ENCODE measurements around the gene ASGR2. TPM values are rescaled to one million over a fixed set of nuclear protein-coding genes. Genes with fewer than 3 reads are reported as not detected.

ASGR2 gene
- total and polyA plus RNA-seq, 2 of the 13 experiments (the other 11 are each of a cell fraction or from before 2014, with no cell fraction given): 320 to 754 TPM

DNA sequence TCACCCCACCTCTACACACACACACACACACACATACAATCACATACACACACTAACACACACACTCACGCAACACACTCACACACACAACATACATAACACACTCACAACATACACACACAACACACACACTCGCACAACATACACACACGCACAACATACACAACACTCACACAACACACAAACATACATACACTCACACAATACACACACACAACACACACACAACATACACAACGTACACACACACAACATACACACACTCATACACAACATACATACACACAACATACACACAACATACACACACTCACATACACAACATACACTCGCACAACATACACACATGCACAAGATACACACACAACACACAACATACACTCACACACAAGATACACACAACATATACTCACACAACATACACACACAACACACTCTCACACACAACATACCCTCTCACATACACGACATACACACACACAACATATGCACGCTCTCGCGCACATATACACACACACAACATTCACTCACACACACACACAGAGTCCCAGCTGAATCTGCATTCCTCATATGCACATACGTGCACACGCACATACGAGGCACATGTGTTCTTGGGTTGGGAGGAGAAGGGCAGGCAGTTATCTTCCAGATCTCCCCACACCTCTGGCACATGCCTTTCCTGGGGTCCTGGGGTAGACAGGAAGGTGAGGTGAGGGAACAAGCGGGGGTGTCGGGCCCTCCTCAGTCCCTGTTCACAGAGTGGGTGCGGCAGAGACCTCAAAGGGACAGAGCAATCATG is 1.1 kb downstream of the ASGR2 start:
- Histone ChIP-seq H3K4me1 (ENCODE audit: insufficient read depth, low read length) (peaks cover 86% of the 10 kb centered on the region), H3K9ac (ENCODE audit: insufficient read depth, low read depth, low read length) (peak overlapping the region; percentile 97), H3K27ac (ENCODE audit: extremely low read length, insufficient read depth, low read length) (peak overlapping the region; percentile 98), H3K79me2 (ENCODE audit: insufficient read depth, low read length) (peaks cover 64% of the 10 kb centered on the region), H3K9me3 (ENCODE audit: low read length) (no peaks in the 10 kb centered on the region), H3K36me3 (replicated peaks in 1 of 2; ENCODE audit: control insufficient read depth in 1 of 2, insufficient read depth in 2 of 2, low read length in 2 of 2) (peaks cover 1 to 19% of the 10 kb centered on the region in 2 experiments; a peak in 3 of 5 replicates), H2AFZ (ENCODE audit: low read length) (no peak overlapping the region), H4K20me1 (ENCODE audit: insufficient read depth, low read length) (peaks cover 14% of the 10 kb centered on the region), H3K4me3 (replicated peaks in 1 of 3; ENCODE audit: insufficient read depth in 1 of 3, low read depth in 2 of 3, low read length in 3 of 3) (peak overlapping the region; percentile 86 to 99 (median 88)), H3K4me2 (ENCODE audit: low read depth, low read length) (peak overlapping the region; percentile 100), H3K27me3 (ENCODE audit: control insufficient read depth in 1 of 2, insufficient read depth in 2 of 2, low read length in 2 of 2) (peaks cover 0 to 5% of the 10 kb centered on the region in 2 experiments; a peak in 1 of 5 replicates)
- ChIA-PET POLR2A (interaction anchor here (0.7 to 5.2 kb wide), 29 partner anchors 9 to 290 kb away, joined by 3 to 77 read pairs (median 8); partner anchors contain the start of genes ACADVL, ASGR1, DLG4 and GABARAP), CTCF (ENCODE audit: low intra/inter-chr PET ratio, low total read pairs) (no interaction called here)
- in situ Hi-C loops (cut with HindIII; ENCODE audit: extremely low pct_ligation_motif_present, low pct_unique_long_range_greater_than_20kb): no loop called here
- peak; percentile 15 for DNase-seq (ENCODE audit: low spot score)
- peak; percentile 87 for FAIRE-seq
- intact Hi-C loops (cut with micrococcal nuclease; ENCODE audit: unreplicated experiment): loop anchor here (2.0 kb wide), 1 partner anchor 19 kb away; no protein-coding TSS in a partner anchor
- no TSS peak for BruUV-seq (replicated peaks)
- peak; percentile 4 for ATAC-seq
- WGBS (ENCODE audit: low lambda C conversion rate): 17% methylated on average over 15 of the region's 15 CpGs
- peak; percentile 57; the same call in 1 of the 2 replicates for TF ChIP-seq ATF7 (IDR thresholded peaks at IDR 0.05)
- no peak for TF ChIP-seq ATF7 (CRISPR knock-in tag; IDR thresholded peaks at IDR 0.05)
- no peak for TF ChIP-seq REXO4 (CRISPR knock-in tag; IDR thresholded peaks at IDR 0.05; ENCODE audit: borderline replicate concordance)
- TF ChIP-seq SSRP1 (CRISPR knock-in tag; IDR thresholded peaks at IDR 0.05): peak; percentile 93
- TF ChIP-seq, protein P1, sequence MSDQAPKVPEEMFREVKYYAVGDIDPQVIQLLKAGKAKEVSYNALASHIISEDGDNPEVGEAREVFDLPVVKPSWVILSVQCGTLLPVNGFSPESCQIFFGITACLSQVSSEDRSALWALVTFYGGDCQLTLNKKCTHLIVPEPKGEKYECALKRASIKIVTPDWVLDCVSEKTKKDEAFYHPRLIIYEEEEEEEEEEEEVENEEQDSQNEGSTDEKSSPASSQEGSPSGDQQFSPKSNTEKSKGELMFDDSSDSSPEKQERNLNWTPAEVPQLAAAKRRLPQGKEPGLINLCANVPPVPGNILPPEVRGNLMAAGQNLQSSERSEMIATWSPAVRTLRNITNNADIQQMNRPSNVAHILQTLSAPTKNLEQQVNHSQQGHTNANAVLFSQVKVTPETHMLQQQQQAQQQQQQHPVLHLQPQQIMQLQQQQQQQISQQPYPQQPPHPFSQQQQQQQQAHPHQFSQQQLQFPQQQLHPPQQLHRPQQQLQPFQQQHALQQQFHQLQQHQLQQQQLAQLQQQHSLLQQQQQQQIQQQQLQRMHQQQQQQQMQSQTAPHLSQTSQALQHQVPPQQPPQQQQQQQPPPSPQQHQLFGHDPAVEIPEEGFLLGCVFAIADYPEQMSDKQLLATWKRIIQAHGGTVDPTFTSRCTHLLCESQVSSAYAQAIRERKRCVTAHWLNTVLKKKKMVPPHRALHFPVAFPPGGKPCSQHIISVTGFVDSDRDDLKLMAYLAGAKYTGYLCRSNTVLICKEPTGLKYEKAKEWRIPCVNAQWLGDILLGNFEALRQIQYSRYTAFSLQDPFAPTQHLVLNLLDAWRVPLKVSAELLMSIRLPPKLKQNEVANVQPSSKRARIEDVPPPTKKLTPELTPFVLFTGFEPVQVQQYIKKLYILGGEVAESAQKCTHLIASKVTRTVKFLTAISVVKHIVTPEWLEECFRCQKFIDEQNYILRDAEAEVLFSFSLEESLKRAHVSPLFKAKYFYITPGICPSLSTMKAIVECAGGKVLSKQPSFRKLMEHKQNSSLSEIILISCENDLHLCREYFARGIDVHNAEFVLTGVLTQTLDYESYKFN (CRISPR knock-in tag; conservative IDR thresholded peaks at IDR 0.05): peak; percentile 12; the same call in 1 of the 2 replicates
- TF ChIP-seq, protein P2, sequence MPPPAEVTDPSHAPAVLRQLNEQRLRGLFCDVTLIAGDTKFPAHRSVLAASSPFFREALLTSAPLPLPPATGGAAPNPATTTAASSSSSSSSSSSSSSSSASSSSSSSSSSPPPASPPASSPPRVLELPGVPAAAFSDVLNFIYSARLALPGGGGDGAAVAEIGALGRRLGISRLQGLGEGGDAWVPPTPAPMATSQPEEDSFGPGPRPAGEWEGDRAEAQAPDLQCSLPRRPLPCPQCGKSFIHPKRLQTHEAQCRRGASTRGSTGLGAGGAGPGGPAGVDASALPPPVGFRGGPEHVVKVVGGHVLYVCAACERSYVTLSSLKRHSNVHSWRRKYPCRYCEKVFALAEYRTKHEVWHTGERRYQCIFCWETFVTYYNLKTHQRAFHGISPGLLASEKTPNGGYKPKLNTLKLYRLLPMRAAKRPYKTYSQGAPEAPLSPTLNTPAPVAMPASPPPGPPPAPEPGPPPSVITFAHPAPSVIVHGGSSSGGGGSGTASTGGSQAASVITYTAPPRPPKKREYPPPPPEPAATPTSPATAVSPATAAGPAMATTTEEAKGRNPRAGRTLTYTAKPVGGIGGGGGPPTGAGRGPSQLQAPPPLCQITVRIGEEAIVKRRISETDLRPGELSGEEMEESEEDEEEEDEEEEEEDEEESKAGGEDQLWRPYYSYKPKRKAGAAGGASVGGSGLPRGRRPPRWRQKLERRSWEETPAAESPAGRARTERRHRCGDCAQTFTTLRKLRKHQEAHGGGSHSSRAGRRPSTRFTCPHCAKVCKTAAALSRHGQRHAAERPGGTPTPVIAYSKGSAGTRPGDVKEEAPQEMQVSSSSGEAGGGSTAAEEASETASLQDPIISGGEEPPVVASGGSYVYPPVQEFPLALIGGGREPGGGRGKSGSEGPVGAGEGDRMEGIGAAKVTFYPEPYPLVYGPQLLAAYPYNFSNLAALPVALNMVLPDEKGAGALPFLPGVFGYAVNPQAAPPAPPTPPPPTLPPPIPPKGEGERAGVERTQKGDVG (CRISPR knock-in tag; IDR thresholded peaks at IDR 0.05; ENCODE audit: borderline replicate concordance): no peak
- 0 out of 2 replicates have a peak, but pooled peaks have one; percentile 31 for TF ChIP-seq ZNF556 (CRISPR knock-in tag; IDR thresholded peaks at IDR 0.05; ENCODE audit: borderline replicate concordance)
- TF ChIP-seq, protein P3, sequence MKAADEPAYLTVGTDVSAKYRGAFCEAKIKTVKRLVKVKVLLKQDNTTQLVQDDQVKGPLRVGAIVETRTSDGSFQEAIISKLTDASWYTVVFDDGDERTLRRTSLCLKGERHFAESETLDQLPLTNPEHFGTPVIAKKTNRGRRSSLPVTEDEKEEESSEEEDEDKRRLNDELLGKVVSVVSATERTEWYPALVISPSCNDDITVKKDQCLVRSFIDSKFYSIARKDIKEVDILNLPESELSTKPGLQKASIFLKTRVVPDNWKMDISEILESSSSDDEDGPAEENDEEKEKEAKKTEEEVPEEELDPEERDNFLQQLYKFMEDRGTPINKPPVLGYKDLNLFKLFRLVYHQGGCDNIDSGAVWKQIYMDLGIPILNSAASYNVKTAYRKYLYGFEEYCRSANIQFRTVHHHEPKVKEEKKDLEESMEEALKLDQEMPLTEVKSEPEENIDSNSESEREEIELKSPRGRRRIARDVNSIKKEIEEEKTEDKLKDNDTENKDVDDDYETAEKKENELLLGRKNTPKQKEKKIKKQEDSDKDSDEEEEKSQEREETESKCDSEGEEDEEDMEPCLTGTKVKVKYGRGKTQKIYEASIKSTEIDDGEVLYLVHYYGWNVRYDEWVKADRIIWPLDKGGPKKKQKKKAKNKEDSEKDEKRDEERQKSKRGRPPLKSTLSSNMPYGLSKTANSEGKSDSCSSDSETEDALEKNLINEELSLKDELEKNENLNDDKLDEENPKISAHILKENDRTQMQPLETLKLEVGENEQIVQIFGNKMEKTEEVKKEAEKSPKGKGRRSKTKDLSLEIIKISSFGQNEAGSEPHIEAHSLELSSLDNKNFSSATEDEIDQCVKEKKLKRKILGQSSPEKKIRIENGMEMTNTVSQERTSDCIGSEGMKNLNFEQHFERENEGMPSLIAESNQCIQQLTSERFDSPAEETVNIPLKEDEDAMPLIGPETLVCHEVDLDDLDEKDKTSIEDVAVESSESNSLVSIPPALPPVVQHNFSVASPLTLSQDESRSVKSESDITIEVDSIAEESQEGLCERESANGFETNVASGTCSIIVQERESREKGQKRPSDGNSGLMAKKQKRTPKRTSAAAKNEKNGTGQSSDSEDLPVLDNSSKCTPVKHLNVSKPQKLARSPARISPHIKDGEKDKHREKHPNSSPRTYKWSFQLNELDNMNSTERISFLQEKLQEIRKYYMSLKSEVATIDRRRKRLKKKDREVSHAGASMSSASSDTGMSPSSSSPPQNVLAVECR (CRISPR knock-in tag; IDR thresholded peaks at IDR 0.05; ENCODE audit: borderline replicate concordance): peak; percentile 38; the same call in 1 of the 2 replicates
- TF ChIP-seq ZNF136 (CRISPR knock-in tag; IDR thresholded peaks at IDR 0.05; ENCODE audit: low read depth): no peak
